DOHH2 (cell line): ENCODE data around the gene WDR7.

Experiments used
- H3F3A ChIP-seq: fragments of 200-600 bp; sonication (generic), shearing (Covaris generic); 2 replicates; pipeline ENCODE4 v1.6.0; 2016; ENCODE audit warnings: antibody characterized with exemption, mild to moderate bottlenecking; ENCODE audit not compliant: control insufficient read depth, insufficient read depth
- H3K27ac ChIP-seq: fragments of 200-600 bp; sonication (generic); 2 replicates; pipeline ENCODE4 v1.5.1; 2014; ENCODE audit warnings: low read depth, mild to moderate bottlenecking, low read length, moderate library complexity
- H3K27me3 ChIP-seq: fragments of 200-600 bp; sonication (generic); 2 replicates; pipeline ENCODE4 v1.6.1; 2014; ENCODE audit warnings: mild to moderate bottlenecking, low read length, mixed read lengths; ENCODE audit not compliant: control insufficient read depth
- H3K36me3 ChIP-seq: fragments of 200-600 bp; sonication (generic); 2 replicates; pipeline ENCODE4 v1.6.1; 2014; ENCODE audit warnings: mild to moderate bottlenecking, low read length, moderate library complexity, mixed read lengths; ENCODE audit not compliant: control insufficient read depth
- H3K4me1 ChIP-seq: fragments of 200-600 bp; sonication (generic); 2 replicates; pipeline ENCODE4 v1.6.1; 2014; ENCODE audit warnings: mild to moderate bottlenecking, low read length, mixed read lengths; ENCODE audit not compliant: control insufficient read depth
- H3K4me2 ChIP-seq: fragments of 200-600 bp; sonication (generic); 2 replicates; pipeline ENCODE4 v1.6.0; 2014; ENCODE audit warnings: mild to moderate bottlenecking, low read length, moderate library complexity
- H3K4me3 ChIP-seq: fragments of 200-600 bp; sonication (generic); 2 replicates; pipeline ENCODE4 v1.5.1; 2014; ENCODE audit warnings: mild to moderate bottlenecking, low read length, mixed read lengths
- H3K79me2 ChIP-seq: fragments of 200-600 bp; sonication (generic); 2 replicates; pipeline ENCODE4 v1.6.1; 2014; ENCODE audit warnings: mild to moderate bottlenecking, low read length, mixed read lengths; ENCODE audit not compliant: control insufficient read depth
- H3K9me2 ChIP-seq: fragments of 200-600 bp; sonication (generic); replicated peaks from 2 replicates; pipeline ENCODE4 v1.6.1; 2014; ENCODE audit warnings: mild to moderate bottlenecking, low read length, mixed read lengths; ENCODE audit not compliant: control insufficient read depth
- H3K9me3 ChIP-seq: fragments of 200-600 bp; sonication (generic); 2 replicates; pipeline ENCODE4 v1.6.1; 2014; ENCODE audit warnings: antibody characterized with exemption, low read length, mixed read lengths; ENCODE audit not compliant: control insufficient read depth, insufficient read depth
- H4K20me1 ChIP-seq: fragments of 200-600 bp; sonication (generic); 2 replicates; pipeline ENCODE4 v1.6.0; 2014; ENCODE audit warnings: low read depth, mild to moderate bottlenecking, antibody characterized with exemption, low read length, moderate library complexity; ENCODE audit not compliant: control insufficient read depth, insufficient read depth
- CTCF ChIP-seq: fragments of 200-600 bp; sonication (generic); IDR thresholded peaks from one replicate; pipeline ENCODE4 v1.5.1; 2014; ENCODE audit warnings: antibody characterized with exemption, mild to moderate bottlenecking, low read depth, low read length; ENCODE audit not compliant: poor library complexity, severe bottlenecking
- EZH2phosphoT487 ChIP-seq: fragments of 200-600 bp; sonication (generic); IDR thresholded peaks from 2 replicates; pipeline ENCODE4 v1.6.1; 2017; ENCODE audit warnings: borderline replicate concordance, mild to moderate bottlenecking, antibody characterized with exemption, low read length, moderate library complexity, mixed read lengths

Gene WDR7

DNA sequence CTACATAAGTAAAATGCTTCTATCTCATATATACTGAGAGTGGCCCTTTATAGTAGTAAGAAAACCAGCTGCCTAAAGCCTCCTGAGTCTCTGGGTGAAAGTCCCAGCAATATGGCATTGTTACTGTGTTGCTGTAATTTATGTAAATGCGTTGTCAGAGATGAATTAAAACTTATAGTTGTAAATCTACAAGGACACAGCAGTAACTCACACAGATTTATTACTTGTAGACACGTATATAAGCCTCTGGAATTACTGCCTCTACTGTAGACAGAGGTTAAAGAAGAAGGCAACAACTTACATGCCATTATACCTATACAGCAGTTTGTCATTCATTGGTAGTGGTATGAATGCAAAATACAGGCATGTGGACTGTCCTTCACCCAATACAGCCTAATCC, 326.6 kb downstream of the WDR7 start:
- TF ChIP-seq CTCF (no peak), EZH2phosphoT487 (no peak)
- Histone ChIP-seq H3K79me2 (no peaks in the 10 kb centered on the region), H3K4me3 (no peak overlapping the region), H3K9me3 (no peaks in the 10 kb centered on the region), H3K4me2 (no peak overlapping the region), H3K27ac (no peak overlapping the region), H3F3A (no peaks in the 10 kb centered on the region), H3K4me1 (peaks cover 4% of the 10 kb centered on the region), H3K27me3 (no peaks in the 10 kb centered on the region), H3K9me2 (no peaks in the 10 kb centered on the region), H4K20me1 (no peaks in the 10 kb centered on the region), H3K36me3 (no peaks in the 10 kb centered on the region)

GRCh38 chr18:56980151-56980550, 329.0 kb downstream of the WDR7 start:
- Histone ChIP-seq H3K9me2 (no peaks in the 10 kb centered on the region), H3K4me2 (no peak overlapping the region), H3K27me3 (no peaks in the 10 kb centered on the region), H3K27ac (no peak overlapping the region), H3K4me1 (peaks cover 6% of the 10 kb centered on the region), H4K20me1 (no peaks in the 10 kb centered on the region), H3K4me3 (no peak overlapping the region), H3K79me2 (no peaks in the 10 kb centered on the region), H3F3A (no peaks in the 10 kb centered on the region), H3K36me3 (no peaks in the 10 kb centered on the region), H3K9me3 (no peaks in the 10 kb centered on the region)
- no peak for TF ChIP-seq CTCF
- no peak for TF ChIP-seq EZH2phosphoT487

DNA sequence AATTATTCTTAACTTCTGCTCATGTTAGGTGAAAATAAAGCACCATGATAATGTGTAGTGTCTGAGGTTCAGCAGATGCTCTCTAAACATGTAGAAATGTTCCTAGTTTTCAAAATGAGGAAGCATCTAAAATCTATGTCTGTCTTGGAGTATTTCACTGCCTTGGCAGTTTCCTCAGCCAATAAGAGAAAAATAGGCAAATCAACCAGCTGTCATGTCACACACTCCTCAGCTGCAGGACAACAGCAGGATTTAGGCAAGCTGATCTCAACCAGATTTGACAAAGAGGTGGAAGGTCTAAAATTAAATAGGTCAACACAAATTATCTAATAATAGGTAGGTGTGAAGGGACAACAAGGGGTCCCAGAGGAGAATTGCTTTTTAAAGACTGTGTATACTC, 331.6 kb downstream of the WDR7 start:
- no peak overlapping the region for H3K4me3 ChIP-seq

More for the DNA sequence above, 331.6 kb downstream of the WDR7 start:
- no peaks in the 10 kb centered on the region for H3F3A ChIP-seq
- TF ChIP-seq CTCF (no peak), EZH2phosphoT487 (no peak)
- H3K4me2 ChIP-seq: no peak overlapping the region
- H3K27ac ChIP-seq: no peak overlapping the region
- no peaks in the 10 kb centered on the region for H3K79me2 ChIP-seq
- no peaks in the 10 kb centered on the region for H3K9me3 ChIP-seq
- no peaks in the 10 kb centered on the region for H4K20me1 ChIP-seq
- no peaks in the 10 kb centered on the region for H3K27me3 ChIP-seq
- H3K36me3 ChIP-seq: no peaks in the 10 kb centered on the region
- no peaks in the 10 kb centered on the region for H3K9me2 ChIP-seq
- H3K4me1 ChIP-seq: peaks cover 6% of the 10 kb centered on the region
